Measurements from ENCODE around the gene GALNT2.

GRCh38 chr1:230158415-230159291 is 91.6 kb downstream of the GALNT2 start:
- TF ChIP-seq, protein P1, sequence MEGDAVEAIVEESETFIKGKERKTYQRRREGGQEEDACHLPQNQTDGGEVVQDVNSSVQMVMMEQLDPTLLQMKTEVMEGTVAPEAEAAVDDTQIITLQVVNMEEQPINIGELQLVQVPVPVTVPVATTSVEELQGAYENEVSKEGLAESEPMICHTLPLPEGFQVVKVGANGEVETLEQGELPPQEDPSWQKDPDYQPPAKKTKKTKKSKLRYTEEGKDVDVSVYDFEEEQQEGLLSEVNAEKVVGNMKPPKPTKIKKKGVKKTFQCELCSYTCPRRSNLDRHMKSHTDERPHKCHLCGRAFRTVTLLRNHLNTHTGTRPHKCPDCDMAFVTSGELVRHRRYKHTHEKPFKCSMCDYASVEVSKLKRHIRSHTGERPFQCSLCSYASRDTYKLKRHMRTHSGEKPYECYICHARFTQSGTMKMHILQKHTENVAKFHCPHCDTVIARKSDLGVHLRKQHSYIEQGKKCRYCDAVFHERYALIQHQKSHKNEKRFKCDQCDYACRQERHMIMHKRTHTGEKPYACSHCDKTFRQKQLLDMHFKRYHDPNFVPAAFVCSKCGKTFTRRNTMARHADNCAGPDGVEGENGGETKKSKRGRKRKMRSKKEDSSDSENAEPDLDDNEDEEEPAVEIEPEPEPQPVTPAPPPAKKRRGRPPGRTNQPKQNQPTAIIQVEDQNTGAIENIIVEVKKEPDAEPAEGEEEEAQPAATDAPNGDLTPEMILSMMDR (IDR thresholded peaks at IDR 0.05) = no peak
- TF ChIP-seq EZH2 (IDR thresholded peaks at IDR 0.05; ENCODE audit: borderline replicate concordance, insufficient read depth, low read depth, low read length, poor library complexity, severe bottlenecking) = no peak
